ENCODE data around the gene CSRP1. TPM values are rescaled to one million over a fixed set of nuclear protein-coding genes. Genes with fewer than 3 reads are reported as not detected.

CSRP1 gene
- total and polyA plus RNA-seq, 9 of the 15 experiments (the other 6 are each of a cell fraction or from before 2014, with no cell fraction given): 6.8 to 39.4 (median 23.7) TPM

GRCh38 chr1:201447903-201448871, 58.7 kb downstream of the CSRP1 start (continued):
- no peak for TF ChIP-seq ZNF518B (CRISPR knock-in tag; IDR thresholded peaks at IDR 0.05)
- 0 out of 2 replicates have a peak, but pooled peaks have one; percentile 29 for TF ChIP-seq ZBTB7A (IDR thresholded peaks at IDR 0.05; ENCODE audit: borderline replicate concordance, control insufficient read depth, low read depth, low read length)
- TF ChIP-seq KAT8 (IDR thresholded peaks at IDR 0.05; ENCODE audit: low read depth): no peak
- no peak for TF ChIP-seq E2F6 (IDR thresholded peaks at IDR 0.05; ENCODE audit: borderline replicate concordance in 1 of 2, extremely low read depth in 1 of 2, insufficient read depth in 1 of 2, insufficient read length in 1 of 2, low read depth in 1 of 2, low read length in 1 of 2, poor library complexity in 1 of 2, severe bottlenecking in 1 of 2)
- peak in 1 of 2 experiments; percentile 47; a peak in 1 of 4 replicates for TF ChIP-seq RCOR1 (IDR thresholded peaks at IDR 0.05; ENCODE audit: borderline replicate concordance in 1 of 2, low read depth in 2 of 2, low read length in 2 of 2)
- no peak for TF ChIP-seq NCOA4 (IDR thresholded peaks at IDR 0.05; ENCODE audit: partially characterized antibody)
- no peak for TF ChIP-seq ZNF644 (tag; IDR thresholded peaks at IDR 0.05; ENCODE audit: low read depth)
- no peak for TF ChIP-seq ZFX (CRISPR knock-in tag; IDR thresholded peaks at IDR 0.05)
- no peak for TF ChIP-seq GABPB2 (CRISPR knock-in tag; conservative IDR thresholded peaks at IDR 0.05)
- TF ChIP-seq ARID2 (IDR thresholded peaks at IDR 0.05): 0 out of 2 replicates have a peak, but pooled peaks have one; percentile 20
- no peak for TF ChIP-seq DDX20 (tag; IDR thresholded peaks at IDR 0.05; ENCODE audit: low read depth)
- peak; percentile 89 to 97 for TF ChIP-seq RAD21 (CRISPR knock-in tag; conservative IDR thresholded peaks at IDR 0.05 in 1 of 2, IDR thresholded peaks at IDR 0.05 in 1 of 2)
- TF ChIP-seq FOXP1 (CRISPR knock-in tag; IDR thresholded peaks at IDR 0.05): 0 out of 2 replicates have a peak, but pooled peaks have one; percentile 47
- peak in 1 of 2 experiments; percentile 62; a peak in 1 of 4 replicates for TF ChIP-seq TEAD1 (CRISPR knock-in tag; IDR thresholded peaks at IDR 0.05)
- peak; percentile 93 to 95 (median 94) for TF ChIP-seq CTCF (IDR thresholded peaks at IDR 0.05 in 2 of 3, conservative IDR thresholded peaks at IDR 0.05 in 1 of 3; ENCODE audit: insufficient read depth in 2 of 3, low read depth in 1 of 3, low read length in 3 of 3)
- TF ChIP-seq SMC3 (conservative IDR thresholded peaks at IDR 0.05; ENCODE audit: insufficient read depth, low read depth, low read length): peak; percentile 85
- TF ChIP-seq GTF2E2 (tag; IDR thresholded peaks at IDR 0.05): no peak
- TF ChIP-seq NBN (IDR thresholded peaks at IDR 0.05; ENCODE audit: low read depth): no peak
- TF ChIP-seq L3MBTL2 (IDR thresholded peaks at IDR 0.05): peak; percentile 31; the same call in 1 of the 2 replicates
